Fibroblast of lung (primary cell): Measurements from ENCODE around the gene XIRP2.

Experiments
- CTCF ChIP-seq, 2 donors: IDR thresholded peaks in 1 of 2; conservative IDR thresholded peaks in 1 of 2; 1 replicate in 1 of 2; 2 replicates in 1 of 2; pipeline ENCODE4 v1.5.1; 2011 to 2012; ENCODE audit warnings: low read length in 2 of 2, control low read depth in 1 of 2, inconsistent platforms in 1 of 2, low read depth in 1 of 2, mild to moderate bottlenecking in 1 of 2
- EZH2 ChIP-seq: IDR thresholded peaks from 2 replicates; pipeline ENCODE4 v1.5.1; 2012; ENCODE audit warnings: low read length, control low read depth, mild to moderate bottlenecking; ENCODE audit errors: missing control alignments

DNA sequence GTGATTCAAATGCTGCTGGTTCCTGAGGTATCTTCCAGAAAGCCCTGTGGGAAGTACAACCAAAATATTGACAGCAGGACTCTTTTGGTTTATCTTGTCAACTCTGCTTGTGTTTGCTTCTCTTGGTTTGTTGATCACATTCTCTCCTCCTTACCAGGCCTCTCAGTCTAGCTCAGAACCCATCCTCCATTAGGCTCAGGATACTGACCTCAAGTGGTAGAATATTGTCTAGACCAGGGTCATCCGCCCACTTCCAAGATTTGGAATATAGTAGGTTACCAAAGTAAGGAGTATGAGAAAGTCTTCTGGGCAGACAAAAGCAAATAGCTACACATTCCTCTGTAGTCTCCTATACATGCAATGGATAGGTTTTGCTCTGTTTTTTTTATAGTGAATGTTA, 56.6 kb downstream of the XIRP2 start:
- TF ChIP-seq CTCF (conservative IDR thresholded peaks at IDR 0.05 in 1 of 2, IDR thresholded peaks at IDR 0.05 in 1 of 2; ENCODE audit: low read depth in 1 of 2, low read length in 2 of 2) (no peak), EZH2 (no peak)
